DOHH2 (cell line): ENCODE measurements around the gene NTPCR.

Experiments
- H3F3A ChIP-seq: fragments of 200-600 bp; sonication (generic), shearing (Covaris generic); 2 replicates; pipeline ENCODE4 v1.6.0; 2016; ENCODE audit warnings: antibody characterized with exemption, mild to moderate bottlenecking; ENCODE audit not compliant: control insufficient read depth, insufficient read depth
- H3K27ac ChIP-seq: fragments of 200-600 bp; sonication (generic); 2 replicates; pipeline ENCODE4 v1.5.1; 2014; ENCODE audit warnings: low read depth, mild to moderate bottlenecking, low read length, moderate library complexity
- H3K27me3 ChIP-seq: fragments of 200-600 bp; sonication (generic); 2 replicates; pipeline ENCODE4 v1.6.1; 2014; ENCODE audit warnings: mild to moderate bottlenecking, low read length, mixed read lengths; ENCODE audit not compliant: control insufficient read depth
- H3K36me3 ChIP-seq: fragments of 200-600 bp; sonication (generic); 2 replicates; pipeline ENCODE4 v1.6.1; 2014; ENCODE audit warnings: mild to moderate bottlenecking, low read length, moderate library complexity, mixed read lengths; ENCODE audit not compliant: control insufficient read depth
- H3K4me1 ChIP-seq: fragments of 200-600 bp; sonication (generic); 2 replicates; pipeline ENCODE4 v1.6.1; 2014; ENCODE audit warnings: mild to moderate bottlenecking, low read length, mixed read lengths; ENCODE audit not compliant: control insufficient read depth
- H3K4me2 ChIP-seq: fragments of 200-600 bp; sonication (generic); 2 replicates; pipeline ENCODE4 v1.6.0; 2014; ENCODE audit warnings: mild to moderate bottlenecking, low read length, moderate library complexity
- H3K4me3 ChIP-seq: fragments of 200-600 bp; sonication (generic); 2 replicates; pipeline ENCODE4 v1.5.1; 2014; ENCODE audit warnings: mild to moderate bottlenecking, low read length, mixed read lengths
- H3K79me2 ChIP-seq: fragments of 200-600 bp; sonication (generic); 2 replicates; pipeline ENCODE4 v1.6.1; 2014; ENCODE audit warnings: mild to moderate bottlenecking, low read length, mixed read lengths; ENCODE audit not compliant: control insufficient read depth
- H3K9me2 ChIP-seq: fragments of 200-600 bp; sonication (generic); replicated peaks from 2 replicates; pipeline ENCODE4 v1.6.1; 2014; ENCODE audit warnings: mild to moderate bottlenecking, low read length, mixed read lengths; ENCODE audit not compliant: control insufficient read depth
- H3K9me3 ChIP-seq: fragments of 200-600 bp; sonication (generic); 2 replicates; pipeline ENCODE4 v1.6.1; 2014; ENCODE audit warnings: antibody characterized with exemption, low read length, mixed read lengths; ENCODE audit not compliant: control insufficient read depth, insufficient read depth
- H4K20me1 ChIP-seq: fragments of 200-600 bp; sonication (generic); 2 replicates; pipeline ENCODE4 v1.6.0; 2014; ENCODE audit warnings: low read depth, mild to moderate bottlenecking, antibody characterized with exemption, low read length, moderate library complexity; ENCODE audit not compliant: control insufficient read depth, insufficient read depth
- EZH2phosphoT487 ChIP-seq: fragments of 200-600 bp; sonication (generic); IDR thresholded peaks from 2 replicates; pipeline ENCODE4 v1.6.1; 2017; ENCODE audit warnings: borderline replicate concordance, mild to moderate bottlenecking, antibody characterized with exemption, low read length, moderate library complexity, mixed read lengths
- TF ChIP-seq, protein P1 (sequence below): fragments of 200-600 bp; sonication (generic); IDR thresholded peaks from one replicate; pipeline ENCODE4 v1.5.1; 2014; ENCODE audit warnings: antibody characterized with exemption, mild to moderate bottlenecking, low read depth, low read length; ENCODE audit not compliant: poor library complexity, severe bottlenecking

NTPCR gene

DNA sequence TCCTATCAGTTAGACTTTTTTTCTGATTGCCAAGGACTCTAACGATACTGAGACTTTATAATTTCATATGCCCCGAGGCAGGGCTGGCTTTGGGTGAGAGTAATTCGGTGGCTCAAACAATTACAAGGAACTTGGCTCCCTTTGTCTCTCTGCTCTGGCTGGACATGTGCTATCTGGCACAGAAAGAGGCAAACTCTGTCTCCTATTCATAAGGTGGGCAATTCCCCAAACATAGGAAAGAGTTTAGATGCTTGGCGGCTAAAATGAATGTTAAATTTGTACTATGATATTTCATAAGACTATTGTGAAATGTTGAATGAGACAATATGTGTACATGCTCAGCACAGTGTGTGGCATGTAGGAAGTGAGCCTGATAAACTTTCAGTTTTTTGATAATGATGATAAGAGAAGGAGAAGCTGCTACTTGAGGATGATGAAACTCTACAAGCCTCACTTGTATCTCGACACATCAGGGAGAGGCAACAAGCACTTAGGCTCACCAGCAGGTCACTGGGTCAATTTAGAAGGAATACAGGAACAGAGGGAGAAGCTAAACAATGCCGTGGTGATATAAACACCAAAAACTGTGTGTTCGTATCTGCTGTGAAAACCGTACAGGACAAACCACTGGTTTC is 12.6 kb upstream of the NTPCR start:
- H4K20me1 ChIP-seq = no peaks in the 10 kb centered on the region
- no peaks in the 10 kb centered on the region for H3K9me2 ChIP-seq
- no peaks in the 10 kb centered on the region for H3K9me3 ChIP-seq
- no peak for TF ChIP-seq EZH2phosphoT487
- TF ChIP-seq, protein P1, sequence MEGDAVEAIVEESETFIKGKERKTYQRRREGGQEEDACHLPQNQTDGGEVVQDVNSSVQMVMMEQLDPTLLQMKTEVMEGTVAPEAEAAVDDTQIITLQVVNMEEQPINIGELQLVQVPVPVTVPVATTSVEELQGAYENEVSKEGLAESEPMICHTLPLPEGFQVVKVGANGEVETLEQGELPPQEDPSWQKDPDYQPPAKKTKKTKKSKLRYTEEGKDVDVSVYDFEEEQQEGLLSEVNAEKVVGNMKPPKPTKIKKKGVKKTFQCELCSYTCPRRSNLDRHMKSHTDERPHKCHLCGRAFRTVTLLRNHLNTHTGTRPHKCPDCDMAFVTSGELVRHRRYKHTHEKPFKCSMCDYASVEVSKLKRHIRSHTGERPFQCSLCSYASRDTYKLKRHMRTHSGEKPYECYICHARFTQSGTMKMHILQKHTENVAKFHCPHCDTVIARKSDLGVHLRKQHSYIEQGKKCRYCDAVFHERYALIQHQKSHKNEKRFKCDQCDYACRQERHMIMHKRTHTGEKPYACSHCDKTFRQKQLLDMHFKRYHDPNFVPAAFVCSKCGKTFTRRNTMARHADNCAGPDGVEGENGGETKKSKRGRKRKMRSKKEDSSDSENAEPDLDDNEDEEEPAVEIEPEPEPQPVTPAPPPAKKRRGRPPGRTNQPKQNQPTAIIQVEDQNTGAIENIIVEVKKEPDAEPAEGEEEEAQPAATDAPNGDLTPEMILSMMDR = no peak
- H3K4me2 ChIP-seq = no peak overlapping the region
- no peaks in the 10 kb centered on the region for H3F3A ChIP-seq
- no peaks in the 10 kb centered on the region for H3K27me3 ChIP-seq
- H3K4me3 ChIP-seq = no peak overlapping the region
- no peaks in the 10 kb centered on the region for H3K79me2 ChIP-seq
- no peaks in the 10 kb centered on the region for H3K4me1 ChIP-seq
- no peak overlapping the region for H3K27ac ChIP-seq
- no peaks in the 10 kb centered on the region for H3K36me3 ChIP-seq

DNA sequence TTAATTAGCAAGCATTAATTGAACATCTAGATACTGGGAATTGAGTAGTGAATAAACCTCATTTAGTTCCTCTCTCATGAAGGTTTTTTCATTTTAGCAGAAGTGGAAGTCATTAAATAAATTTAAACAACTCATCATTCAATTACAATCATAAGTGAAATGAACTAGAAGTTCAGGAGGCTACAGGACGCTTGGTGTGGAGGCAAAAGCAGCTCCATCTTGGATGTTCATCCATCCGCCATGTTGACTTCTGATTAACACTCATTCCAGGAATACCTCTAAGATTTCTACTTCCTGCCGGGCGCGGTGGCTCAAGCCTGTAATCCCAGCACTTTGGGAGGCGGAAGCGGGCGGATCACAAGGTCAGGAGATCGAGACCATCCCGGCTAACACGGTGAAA is 11.5 kb upstream of the NTPCR start:
- Histone ChIP-seq H3K27me3 (no peaks in the 10 kb centered on the region), H3K4me3 (no peak overlapping the region), H4K20me1 (no peaks in the 10 kb centered on the region), H3K36me3 (no peaks in the 10 kb centered on the region), H3F3A (no peaks in the 10 kb centered on the region), H3K9me2 (no peaks in the 10 kb centered on the region), H3K9me3 (no peaks in the 10 kb centered on the region), H3K4me2 (no peak overlapping the region), H3K4me1 (peaks cover 6% of the 10 kb centered on the region), H3K27ac (no peak overlapping the region), H3K79me2 (no peaks in the 10 kb centered on the region)
- no peak for TF ChIP-seq EZH2phosphoT487

DNA sequence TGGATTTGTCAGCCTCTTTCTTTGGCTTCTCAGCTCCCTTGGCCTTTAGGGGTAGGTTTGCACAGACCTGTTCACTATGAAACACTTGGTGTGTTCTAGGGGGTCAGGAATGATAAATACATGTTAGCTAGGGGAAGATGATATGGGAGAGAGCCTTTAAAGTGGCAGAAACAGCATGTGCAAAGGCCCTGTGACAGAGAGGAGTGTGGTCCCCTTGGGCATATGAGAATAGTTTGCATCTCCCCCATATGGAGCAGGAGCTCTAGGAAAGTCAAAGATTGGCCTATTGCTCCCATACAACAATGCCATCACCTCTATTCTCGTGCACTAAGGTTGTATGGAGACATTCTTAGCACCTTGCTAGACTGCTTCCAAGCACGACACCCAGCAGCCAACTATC is 10.7 kb upstream of the NTPCR start:
- Histone ChIP-seq H3F3A (no peaks in the 10 kb centered on the region), H3K4me2 (no peak overlapping the region), H3K9me2 (no peaks in the 10 kb centered on the region), H3K4me3 (no peak overlapping the region), H3K9me3 (peaks cover 5% of the 10 kb centered on the region; the same call in 1 of the 2 replicates), H3K4me1 (peaks cover 15% of the 10 kb centered on the region), H4K20me1 (no peaks in the 10 kb centered on the region), H3K27me3 (no peaks in the 10 kb centered on the region), H3K79me2 (no peaks in the 10 kb centered on the region), H3K27ac (no peak overlapping the region), H3K36me3 (no peaks in the 10 kb centered on the region; the same call in 1 of the 2 replicates)
- TF ChIP-seq, protein P1 = no peak
- no peak for TF ChIP-seq EZH2phosphoT487

DNA sequence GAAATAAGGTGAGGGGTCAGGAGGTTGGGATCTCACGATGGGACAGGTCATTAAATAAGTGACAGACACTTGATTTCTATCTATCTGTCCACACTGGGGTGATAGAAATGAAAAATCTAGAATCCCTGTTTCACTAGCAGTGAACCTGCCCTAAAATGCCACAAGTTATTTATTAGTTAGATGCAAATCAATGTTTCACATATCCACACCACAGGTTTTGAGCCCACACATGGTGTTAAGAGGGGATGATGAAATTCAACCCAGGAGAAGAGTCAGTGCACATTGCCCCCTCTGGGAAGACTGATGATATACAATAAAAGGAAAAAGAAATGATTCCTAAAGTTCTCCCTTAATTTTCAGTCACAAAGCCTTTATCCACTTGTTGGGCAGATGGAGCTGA is 10.1 kb upstream of the NTPCR start:
- TF ChIP-seq EZH2phosphoT487 = no peak
- TF ChIP-seq, protein P1 = no peak
- Histone ChIP-seq H3F3A (no peaks in the 10 kb centered on the region), H4K20me1 (no peaks in the 10 kb centered on the region)

More for the DNA sequence above, 10.1 kb upstream of the NTPCR start:
- Histone ChIP-seq H3K27ac (no peak overlapping the region), H3K9me3 (peaks cover 7% of the 10 kb centered on the region; the same call in 1 of the 2 replicates), H3K27me3 (no peaks in the 10 kb centered on the region), H3K4me1 (peaks cover 16% of the 10 kb centered on the region), H3K36me3 (no peaks in the 10 kb centered on the region; the same call in 1 of the 2 replicates), H3K79me2 (no peaks in the 10 kb centered on the region), H3K9me2 (no peaks in the 10 kb centered on the region), H3K4me3 (no peak overlapping the region), H3K4me2 (no peak overlapping the region)
